ENCODE data around the gene COL11A2.

Gene COL11A2

DNA sequence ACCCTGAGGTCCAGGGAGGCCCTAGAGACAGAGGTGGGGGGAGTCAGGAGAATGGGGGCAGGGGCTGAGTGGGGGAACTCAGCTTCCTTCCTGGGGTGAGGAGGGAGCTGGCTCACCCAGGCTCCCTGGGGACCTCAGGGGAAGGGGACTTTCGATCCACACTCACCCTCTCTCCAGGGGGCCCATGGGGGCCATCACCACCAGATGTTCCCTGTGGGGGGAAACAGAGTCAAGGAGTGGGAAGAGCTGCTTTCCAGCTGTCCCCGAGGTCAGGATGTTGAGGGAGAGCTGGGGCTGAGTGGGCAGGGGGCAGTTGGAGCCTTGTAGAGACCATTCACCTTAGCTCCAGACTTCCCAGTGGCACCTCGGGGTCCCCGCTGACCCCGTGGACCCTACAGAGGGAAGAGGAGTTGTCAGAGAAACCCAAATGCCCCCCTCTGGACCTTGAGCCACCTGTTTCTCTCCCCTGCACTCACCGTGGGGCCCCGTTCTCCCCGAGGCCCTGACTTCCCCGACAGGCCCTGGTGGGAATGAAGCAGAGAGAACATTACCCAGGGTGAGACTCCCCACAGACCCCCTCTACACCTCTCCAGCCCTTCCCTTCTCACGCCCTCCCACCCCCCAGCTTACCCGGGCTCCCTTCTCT, 18.6 kb downstream of the COL11A2 start:
- Histone ChIP-seq H3K4me1 (ENCODE audit: control insufficient read depth in 1 of 2, insufficient read depth in 2 of 2, low read length in 2 of 2) (no peaks in the 10 kb centered on the region), H3K4me3 (ENCODE audit: low read depth in 1 of 2, low read length in 2 of 2) (no peak overlapping the region), H3K27ac (ENCODE audit: low read length) (no peak overlapping the region), H3K36me3 (ENCODE audit: control insufficient read depth in 1 of 2, insufficient read depth in 2 of 2, low read length in 2 of 2) (no peaks in the 10 kb centered on the region), H3K27me3 (ENCODE audit: low read depth, low read length) (no peaks in the 10 kb centered on the region), H3K9me3 (ENCODE audit: control insufficient read depth in 1 of 2, low read length in 2 of 2) (no peaks in the 10 kb centered on the region)

DNA sequence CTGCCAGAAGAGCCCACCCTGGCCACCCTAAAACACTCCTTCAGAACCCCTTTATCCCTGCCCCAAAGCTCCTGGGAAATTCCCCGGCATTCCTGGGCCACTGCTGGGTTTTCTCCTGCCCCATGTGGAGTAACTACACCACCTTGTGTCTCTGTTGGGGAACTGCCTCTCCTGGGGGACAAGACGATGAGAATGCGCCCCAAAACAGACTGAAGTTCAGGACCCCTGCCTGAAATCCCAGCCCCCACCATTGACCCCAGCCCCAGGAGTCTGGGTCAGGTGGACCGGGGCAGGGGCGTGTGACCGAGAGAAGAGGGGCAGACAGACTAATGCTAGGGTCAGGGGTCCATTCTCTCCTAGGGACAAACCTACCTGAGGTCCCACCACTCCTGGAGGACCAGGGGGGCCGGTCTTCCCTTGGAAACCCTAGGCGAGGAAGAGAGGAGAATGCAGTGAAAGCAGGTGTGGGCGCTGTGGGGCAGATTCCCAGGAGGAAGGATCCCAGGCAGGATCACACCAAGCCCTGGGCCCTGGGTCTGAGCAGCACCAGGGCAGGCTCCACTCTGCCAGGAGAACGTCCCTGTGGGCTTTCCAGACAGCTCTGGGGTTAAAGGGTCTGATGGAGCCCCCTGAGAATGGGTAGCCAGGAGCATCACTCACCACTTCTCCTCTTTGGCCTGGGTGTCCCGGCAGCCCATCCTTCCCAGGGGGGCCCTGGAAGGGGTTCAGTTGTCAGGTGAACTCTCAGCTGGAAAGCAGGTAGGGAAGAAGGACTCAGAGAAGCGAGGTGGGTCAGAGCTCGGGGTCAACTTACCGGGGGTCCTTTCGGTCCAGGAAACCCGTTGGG, 19.4 kb downstream of the COL11A2 start:
- Histone ChIP-seq H3K27me3 (ENCODE audit: low read depth, low read length) (no peaks in the 10 kb centered on the region), H3K9me3 (ENCODE audit: control insufficient read depth in 1 of 2, low read length in 2 of 2) (no peaks in the 10 kb centered on the region), H3K36me3 (ENCODE audit: control insufficient read depth in 1 of 2, insufficient read depth in 2 of 2, low read length in 2 of 2) (no peaks in the 10 kb centered on the region), H3K27ac (ENCODE audit: low read length) (no peak overlapping the region), H3K4me1 (ENCODE audit: control insufficient read depth in 1 of 2, insufficient read depth in 2 of 2, low read length in 2 of 2) (no peaks in the 10 kb centered on the region), H3K4me3 (ENCODE audit: low read depth in 1 of 2, low read length in 2 of 2) (no peak overlapping the region)

DNA sequence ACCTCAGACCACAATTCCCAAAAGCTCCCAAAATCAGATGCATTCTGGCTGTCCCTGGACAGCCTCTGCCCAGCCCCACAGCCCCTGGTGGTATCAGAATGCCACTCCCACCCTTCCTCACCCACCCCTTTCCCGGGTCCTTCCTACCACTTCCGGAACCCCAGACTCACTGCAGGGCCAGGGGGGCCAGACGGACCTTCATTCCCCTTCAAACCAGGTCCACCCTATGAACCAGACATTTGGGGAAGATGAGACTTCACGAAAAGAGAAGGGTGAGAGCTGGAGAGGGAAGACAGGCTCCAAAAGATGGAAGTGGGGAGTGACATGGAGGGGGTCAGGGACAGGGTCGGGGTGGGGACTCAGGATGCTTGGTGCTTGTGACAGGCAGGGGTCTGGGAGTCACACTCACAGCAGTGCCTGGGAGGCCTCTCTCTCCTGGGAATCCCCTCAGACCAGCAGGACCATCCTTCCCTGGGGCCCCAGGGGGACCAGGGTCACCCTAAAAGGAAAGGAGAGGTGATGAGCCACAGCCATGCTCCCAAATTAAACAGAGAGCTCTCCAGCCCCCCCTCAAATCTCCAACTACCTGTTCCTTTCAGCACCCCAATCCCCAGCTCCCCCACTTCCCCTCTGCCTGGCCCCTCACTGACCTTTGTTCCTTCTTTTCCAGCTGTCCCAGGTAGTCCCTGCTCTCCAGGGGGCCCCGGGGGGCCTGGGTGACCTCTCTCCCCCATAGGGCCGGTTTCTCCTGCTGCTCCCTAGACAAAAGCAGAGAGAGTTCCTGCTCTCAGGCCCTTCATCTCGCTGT, 20.2 kb downstream of the COL11A2 start:
- Histone ChIP-seq H3K27ac (ENCODE audit: low read length) (no peak overlapping the region), H3K9me3 (ENCODE audit: control insufficient read depth in 1 of 2, low read length in 2 of 2) (no peaks in the 10 kb centered on the region), H3K4me3 (ENCODE audit: low read depth in 1 of 2, low read length in 2 of 2) (no peak overlapping the region), H3K36me3 (ENCODE audit: control insufficient read depth in 1 of 2, insufficient read depth in 2 of 2, low read length in 2 of 2) (no peaks in the 10 kb centered on the region), H3K27me3 (ENCODE audit: low read depth, low read length) (no peaks in the 10 kb centered on the region), H3K4me1 (ENCODE audit: control insufficient read depth in 1 of 2, insufficient read depth in 2 of 2, low read length in 2 of 2) (no peaks in the 10 kb centered on the region)

DNA sequence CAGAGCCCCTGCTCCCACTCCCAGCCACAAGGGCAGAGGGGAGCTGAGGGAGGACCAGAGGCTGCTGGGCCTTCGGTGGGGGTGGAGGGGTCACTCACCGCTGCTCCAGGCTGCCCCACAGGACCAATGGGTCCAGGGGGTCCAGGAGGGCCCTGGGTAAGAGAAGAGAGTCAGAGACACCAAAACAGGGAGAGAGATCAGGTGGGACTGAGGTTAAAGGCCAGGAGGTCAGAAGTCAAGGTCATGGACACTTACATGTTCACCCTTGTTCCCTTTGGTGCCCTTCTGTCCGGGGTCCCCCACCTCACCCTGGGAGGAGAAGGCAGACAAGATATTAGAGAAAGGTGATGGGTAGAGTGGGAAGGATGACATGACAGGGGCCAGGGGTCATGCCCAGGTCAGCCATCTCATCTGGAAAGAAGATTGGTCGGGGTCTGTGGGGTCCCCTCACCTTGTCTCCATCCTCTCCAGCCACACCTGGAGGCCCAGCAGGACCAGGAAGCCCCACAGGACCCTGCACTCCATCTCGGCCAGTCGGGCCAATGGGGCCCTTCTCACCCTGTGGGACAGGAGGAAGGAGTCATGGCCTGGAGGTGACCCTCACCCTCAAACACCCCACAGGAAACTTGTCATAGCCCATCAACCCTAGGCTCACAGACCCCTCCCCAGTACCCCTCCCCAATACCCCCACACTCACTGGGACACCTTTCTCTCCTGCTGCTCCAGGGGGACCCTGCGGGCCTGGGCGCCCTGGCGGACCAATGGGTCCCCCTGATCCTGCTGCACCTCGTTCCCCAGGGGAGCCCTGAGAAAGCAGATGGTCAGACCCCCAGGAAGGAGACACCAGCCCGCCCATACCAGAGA, 21.0 kb downstream of the COL11A2 start:
- Histone ChIP-seq H3K4me1 (ENCODE audit: control insufficient read depth in 1 of 2, insufficient read depth in 2 of 2, low read length in 2 of 2) (no peaks in the 10 kb centered on the region), H3K4me3 (ENCODE audit: low read depth in 1 of 2, low read length in 2 of 2) (no peak overlapping the region), H3K9me3 (ENCODE audit: control insufficient read depth in 1 of 2, low read length in 2 of 2) (no peaks in the 10 kb centered on the region), H3K36me3 (ENCODE audit: control insufficient read depth in 1 of 2, insufficient read depth in 2 of 2, low read length in 2 of 2) (no peaks in the 10 kb centered on the region), H3K27me3 (ENCODE audit: low read depth, low read length) (no peaks in the 10 kb centered on the region), H3K27ac (ENCODE audit: low read length) (no peak overlapping the region)

DNA sequence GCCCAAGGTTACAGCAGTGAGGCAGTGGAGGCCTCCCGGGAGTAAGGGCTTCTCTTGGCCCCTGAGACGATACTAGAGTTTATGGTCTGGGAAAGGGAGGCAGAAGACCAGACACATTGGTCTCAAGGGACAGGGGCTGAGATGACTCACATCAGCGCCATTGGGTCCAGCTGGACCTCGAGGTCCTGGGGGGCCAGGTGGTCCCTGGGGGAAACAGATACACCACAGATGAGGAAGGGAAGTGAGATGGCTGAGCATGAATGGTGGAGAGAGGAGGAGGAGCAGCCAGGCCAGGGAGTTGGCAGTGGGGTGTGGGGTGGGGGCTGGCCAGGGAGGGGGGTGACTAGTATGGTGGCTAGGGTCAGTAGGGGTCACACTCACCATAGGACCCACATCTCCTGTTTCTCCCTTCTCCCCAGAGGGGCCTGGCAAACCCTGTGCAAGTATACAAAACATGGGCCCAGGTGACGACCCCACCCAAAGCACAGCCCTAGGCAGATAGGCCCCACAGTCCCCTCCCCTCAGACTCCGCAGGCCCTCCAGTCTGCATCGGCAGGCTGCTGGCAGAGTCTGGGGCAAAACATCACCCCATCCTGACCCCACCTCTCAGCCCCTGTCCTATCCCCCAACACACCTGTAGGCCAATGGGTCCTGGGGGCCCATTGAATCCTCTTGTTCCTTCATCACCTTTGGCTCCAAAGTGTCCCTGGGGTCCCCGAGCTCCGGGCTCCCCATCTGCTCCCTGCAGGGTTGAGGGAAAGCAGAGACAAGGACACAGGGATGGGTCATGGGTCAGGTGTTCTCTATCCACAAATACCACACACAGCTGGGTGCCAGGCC, 21.9 kb downstream of the COL11A2 start:
- Histone ChIP-seq H3K27ac (ENCODE audit: low read length) (no peak overlapping the region), H3K4me3 (ENCODE audit: low read depth in 1 of 2, low read length in 2 of 2) (no peak overlapping the region), H3K9me3 (ENCODE audit: control insufficient read depth in 1 of 2, low read length in 2 of 2) (no peaks in the 10 kb centered on the region), H3K27me3 (ENCODE audit: low read depth, low read length) (no peaks in the 10 kb centered on the region), H3K4me1 (ENCODE audit: control insufficient read depth in 1 of 2, insufficient read depth in 2 of 2, low read length in 2 of 2) (no peaks in the 10 kb centered on the region), H3K36me3 (ENCODE audit: control insufficient read depth in 1 of 2, insufficient read depth in 2 of 2, low read length in 2 of 2) (no peaks in the 10 kb centered on the region)

DNA sequence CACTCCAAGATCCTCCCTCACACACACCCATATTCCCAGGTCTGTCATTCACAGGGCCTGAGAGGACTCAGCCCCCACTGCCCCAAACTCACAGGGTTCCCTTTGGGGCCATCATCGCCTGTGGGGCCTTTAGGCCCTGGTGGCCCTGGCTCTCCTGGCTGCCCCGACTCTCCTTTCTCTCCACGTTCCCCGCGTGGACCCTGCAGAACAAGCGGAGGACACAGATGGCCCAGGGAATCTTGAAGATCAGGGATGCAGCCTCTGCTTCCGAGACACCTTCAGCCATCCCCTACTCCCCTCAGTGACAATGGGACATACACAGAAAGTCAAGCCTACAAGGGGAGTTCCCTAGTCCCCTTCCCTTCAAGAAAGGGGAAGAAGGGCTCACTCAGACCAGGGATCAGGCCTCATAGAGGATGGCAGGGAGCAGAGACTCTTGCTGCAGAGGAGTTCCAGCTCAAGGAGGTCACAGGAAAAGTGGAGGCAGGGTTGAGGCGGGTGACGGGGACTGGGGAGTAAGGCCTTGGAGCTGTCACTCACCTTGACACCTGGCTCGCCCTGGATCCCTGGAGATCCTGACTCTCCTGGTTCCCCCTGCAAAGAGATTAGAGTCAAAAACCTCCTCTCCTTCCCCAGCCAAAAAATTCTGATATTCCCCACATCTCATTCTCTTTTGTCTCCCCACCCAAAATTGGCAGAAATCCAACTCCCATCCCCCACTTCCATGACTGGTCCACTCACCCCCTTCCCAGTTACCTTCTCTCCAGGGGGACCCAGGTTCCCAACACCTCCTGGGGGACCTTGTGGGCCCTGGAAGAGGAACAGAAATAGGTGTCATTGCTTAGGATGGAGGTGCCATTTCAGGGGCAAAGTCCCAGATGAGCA, 22.7 kb downstream of the COL11A2 start:
- no peak overlapping the region for H3K27ac ChIP-seq (ENCODE audit: low read length)
- no peaks in the 10 kb centered on the region for H3K36me3 ChIP-seq (ENCODE audit: control insufficient read depth in 1 of 2, insufficient read depth in 2 of 2, low read length in 2 of 2)
- no peaks in the 10 kb centered on the region for H3K9me3 ChIP-seq (ENCODE audit: control insufficient read depth in 1 of 2, low read length in 2 of 2)
- no peaks in the 10 kb centered on the region for H3K27me3 ChIP-seq (ENCODE audit: low read depth, low read length)
- no peak overlapping the region for H3K4me3 ChIP-seq (ENCODE audit: low read depth in 1 of 2, low read length in 2 of 2)
- H3K4me1 ChIP-seq (ENCODE audit: control insufficient read depth in 1 of 2, insufficient read depth in 2 of 2, low read length in 2 of 2), result no peaks in the 10 kb centered on the region

DNA sequence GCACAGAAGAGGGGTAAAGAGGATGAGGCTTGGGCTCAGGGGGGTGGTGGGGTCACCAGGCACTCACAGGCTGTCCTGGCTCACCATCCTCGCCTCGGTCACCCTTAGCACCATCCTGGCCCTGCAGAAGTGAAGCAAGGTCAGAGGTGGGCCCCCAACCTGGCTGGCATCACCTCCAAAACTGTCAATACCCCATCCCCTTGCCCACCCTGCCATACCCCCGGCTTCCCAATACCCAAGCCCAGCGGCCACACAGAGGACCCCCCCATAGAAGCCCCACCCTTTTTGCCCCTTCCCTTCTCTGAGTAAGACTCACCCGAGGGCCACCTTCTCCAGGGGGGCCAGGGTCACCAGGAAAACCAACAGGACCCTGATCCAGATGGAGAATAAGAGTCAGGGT, 23.6 kb downstream of the COL11A2 start:
- no peaks in the 10 kb centered on the region for H3K27me3 ChIP-seq (ENCODE audit: low read depth, low read length)
- H3K36me3 ChIP-seq (ENCODE audit: control insufficient read depth in 1 of 2, insufficient read depth in 2 of 2, low read length in 2 of 2), result no peaks in the 10 kb centered on the region
- H3K4me1 ChIP-seq (ENCODE audit: control insufficient read depth in 1 of 2, insufficient read depth in 2 of 2, low read length in 2 of 2), result no peaks in the 10 kb centered on the region
- no peak overlapping the region for H3K27ac ChIP-seq (ENCODE audit: low read length)
- no peaks in the 10 kb centered on the region for H3K9me3 ChIP-seq (ENCODE audit: control insufficient read depth in 1 of 2, low read length in 2 of 2)
- no peak overlapping the region for H3K4me3 ChIP-seq (ENCODE audit: low read depth in 1 of 2, low read length in 2 of 2)

DNA sequence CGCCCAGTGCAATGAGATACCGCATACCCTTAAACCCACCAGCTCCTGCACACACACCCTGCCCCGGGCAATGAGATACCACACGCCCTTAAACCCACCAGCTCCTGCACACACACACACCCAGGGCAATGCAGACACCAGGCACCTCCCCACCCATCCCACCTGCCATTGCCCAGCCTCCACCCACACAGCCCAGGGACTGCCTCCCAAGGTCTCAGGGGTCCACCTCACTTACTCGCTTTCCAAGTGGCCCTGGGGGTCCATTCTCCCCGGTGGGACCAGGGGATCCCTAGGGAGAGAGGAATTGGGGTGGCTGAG, 24.0 kb downstream of the COL11A2 start:
- no peaks in the 10 kb centered on the region for H3K4me1 ChIP-seq (ENCODE audit: control insufficient read depth in 1 of 2, insufficient read depth in 2 of 2, low read length in 2 of 2)
- no peaks in the 10 kb centered on the region for H3K36me3 ChIP-seq (ENCODE audit: control insufficient read depth in 1 of 2, insufficient read depth in 2 of 2, low read length in 2 of 2)
- no peak overlapping the region for H3K4me3 ChIP-seq (ENCODE audit: low read depth in 1 of 2, low read length in 2 of 2)
- no peaks in the 10 kb centered on the region for H3K9me3 ChIP-seq (ENCODE audit: control insufficient read depth in 1 of 2, low read length in 2 of 2)
- H3K27me3 ChIP-seq (ENCODE audit: low read depth, low read length), result no peaks in the 10 kb centered on the region
- H3K27ac ChIP-seq (ENCODE audit: low read length), result no peak overlapping the region

DNA sequence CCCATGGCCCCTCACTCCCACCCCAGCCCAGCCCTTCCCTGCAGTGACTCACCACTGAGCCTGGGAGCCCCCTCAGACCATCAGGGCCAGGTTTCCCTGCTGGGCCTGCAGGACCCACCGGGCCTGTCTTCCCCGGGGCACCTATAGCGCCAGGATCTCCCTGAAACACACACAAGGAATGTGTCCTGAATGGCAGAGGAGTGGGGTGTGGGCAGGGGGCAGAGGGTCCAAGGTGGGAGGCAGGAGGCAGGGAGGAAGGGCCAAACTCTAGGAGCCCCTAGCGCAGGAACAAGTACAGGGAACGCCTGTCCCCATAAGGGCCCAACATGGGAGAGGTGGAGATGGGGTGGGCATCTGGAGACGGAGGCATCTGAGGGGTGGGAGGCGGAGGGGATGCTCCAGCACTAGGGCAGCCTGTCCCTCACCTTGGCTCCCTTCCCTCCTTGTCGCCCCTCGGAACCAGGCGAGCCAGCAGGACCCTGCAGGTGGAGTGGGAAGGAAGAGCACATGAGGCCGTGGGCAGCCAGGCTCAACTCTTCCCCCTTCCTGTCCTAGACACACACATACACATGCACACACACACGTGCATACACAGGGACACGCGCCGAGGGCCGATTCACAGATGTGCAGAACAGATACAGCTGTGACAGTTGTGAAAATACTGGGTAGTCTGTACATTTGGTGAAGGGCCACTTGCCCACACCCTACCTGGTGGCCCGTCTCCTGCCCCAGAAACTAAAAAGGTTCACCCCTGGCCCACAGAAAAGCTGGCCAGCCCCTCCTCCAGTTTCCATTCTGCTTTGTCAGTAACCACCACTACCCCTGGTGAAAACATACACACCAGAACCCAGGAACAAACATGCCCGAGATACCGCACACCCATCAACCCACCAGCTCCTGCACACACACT, 24.6 kb downstream of the COL11A2 start:
- Histone ChIP-seq H3K9me3 (ENCODE audit: control insufficient read depth in 1 of 2, low read length in 2 of 2) (no peaks in the 10 kb centered on the region), H3K36me3 (ENCODE audit: control insufficient read depth in 1 of 2, insufficient read depth in 2 of 2, low read length in 2 of 2) (no peaks in the 10 kb centered on the region), H3K27ac (ENCODE audit: low read length) (no peak overlapping the region), H3K4me1 (ENCODE audit: control insufficient read depth in 1 of 2, insufficient read depth in 2 of 2, low read length in 2 of 2) (no peaks in the 10 kb centered on the region), H3K27me3 (ENCODE audit: low read depth, low read length) (no peaks in the 10 kb centered on the region), H3K4me3 (ENCODE audit: low read depth in 1 of 2, low read length in 2 of 2) (no peak overlapping the region)
